HL-60 (cell line): ENCODE measurements around the gene ACTN4.

ENCODE experiments used
- CTCF ChIP-seq: IDR thresholded peaks from one replicate; pipeline ENCODE4 v1.5.1; 2011; ENCODE audit warnings: low read length, control low read depth, inconsistent platforms; ENCODE audit not compliant: insufficient read depth
- GABPA ChIP-seq: IDR thresholded peaks from 2 replicates; pipeline ENCODE4 v1.6.1; 2012; ENCODE audit warnings: low read depth
- POLR2AphosphoS5 ChIP-seq: IDR thresholded peaks from 2 replicates; pipeline ENCODE4 v1.6.1; 2012; ENCODE audit warnings: low read depth
- SPI1 ChIP-seq: IDR thresholded peaks from 2 replicates; pipeline ENCODE4 v1.6.1; 2012; ENCODE audit warnings: low read depth, mild to moderate bottlenecking, borderline replicate concordance
- TF ChIP-seq, protein P1 (sequence below): IDR thresholded peaks from 2 replicates; pipeline ENCODE4 v1.6.1; 2012; ENCODE audit warnings: low read depth; ENCODE audit not compliant: insufficient replicate concordance

GRCh38 chr19:38743394-38744297, 96.2 kb downstream of the ACTN4 start:
- TF ChIP-seq CTCF, result no peak
- TF ChIP-seq GABPA, result no peak
- TF ChIP-seq, protein P1, sequence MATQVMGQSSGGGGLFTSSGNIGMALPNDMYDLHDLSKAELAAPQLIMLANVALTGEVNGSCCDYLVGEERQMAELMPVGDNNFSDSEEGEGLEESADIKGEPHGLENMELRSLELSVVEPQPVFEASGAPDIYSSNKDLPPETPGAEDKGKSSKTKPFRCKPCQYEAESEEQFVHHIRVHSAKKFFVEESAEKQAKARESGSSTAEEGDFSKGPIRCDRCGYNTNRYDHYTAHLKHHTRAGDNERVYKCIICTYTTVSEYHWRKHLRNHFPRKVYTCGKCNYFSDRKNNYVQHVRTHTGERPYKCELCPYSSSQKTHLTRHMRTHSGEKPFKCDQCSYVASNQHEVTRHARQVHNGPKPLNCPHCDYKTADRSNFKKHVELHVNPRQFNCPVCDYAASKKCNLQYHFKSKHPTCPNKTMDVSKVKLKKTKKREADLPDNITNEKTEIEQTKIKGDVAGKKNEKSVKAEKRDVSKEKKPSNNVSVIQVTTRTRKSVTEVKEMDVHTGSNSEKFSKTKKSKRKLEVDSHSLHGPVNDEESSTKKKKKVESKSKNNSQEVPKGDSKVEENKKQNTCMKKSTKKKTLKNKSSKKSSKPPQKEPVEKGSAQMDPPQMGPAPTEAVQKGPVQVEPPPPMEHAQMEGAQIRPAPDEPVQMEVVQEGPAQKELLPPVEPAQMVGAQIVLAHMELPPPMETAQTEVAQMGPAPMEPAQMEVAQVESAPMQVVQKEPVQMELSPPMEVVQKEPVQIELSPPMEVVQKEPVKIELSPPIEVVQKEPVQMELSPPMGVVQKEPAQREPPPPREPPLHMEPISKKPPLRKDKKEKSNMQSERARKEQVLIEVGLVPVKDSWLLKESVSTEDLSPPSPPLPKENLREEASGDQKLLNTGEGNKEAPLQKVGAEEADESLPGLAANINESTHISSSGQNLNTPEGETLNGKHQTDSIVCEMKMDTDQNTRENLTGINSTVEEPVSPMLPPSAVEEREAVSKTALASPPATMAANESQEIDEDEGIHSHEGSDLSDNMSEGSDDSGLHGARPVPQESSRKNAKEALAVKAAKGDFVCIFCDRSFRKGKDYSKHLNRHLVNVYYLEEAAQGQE, result no peak
- no peak for TF ChIP-seq POLR2AphosphoS5
- TF ChIP-seq SPI1, result no peak
